Activated naive CD4-positive, alpha-beta T cell treated with anti-CD3 and anti-CD28 coated beads, Interleukin-2, amount 50 U/mL, for 24 hours (primary cell): ENCODE results near the gene CCHCR1.
A peak's percentile ranks its signal among the peaks of the same experiment; 100 is the strongest.
"Not testable (repeated sequence)": the region's sequence is repeated elsewhere in the genome, so short reads cannot be mapped to it uniquely, and the experiment has no call there.

ENCODE experiments used
- H3K27ac Mint-ChIP-seq: one replicate; pipeline ENCODE4 v1.8.0; 2021; ENCODE audit warnings: mild to moderate bottlenecking, mixed read lengths
- H3K27me3 Mint-ChIP-seq: one replicate; pipeline ENCODE4 v1.8.0; 2021; ENCODE audit warnings: mixed read lengths
- H3K36me3 Mint-ChIP-seq: one replicate; pipeline ENCODE4 v1.8.0; 2021; ENCODE audit warnings: mixed read lengths
- H3K4me1 Mint-ChIP-seq: one replicate; pipeline ENCODE4 v1.8.0; 2021; ENCODE audit warnings: mixed read lengths
- H3K4me3 Mint-ChIP-seq: one replicate; pipeline ENCODE4 v1.8.0; 2021; ENCODE audit warnings: mild to moderate bottlenecking, mixed read lengths
- H3K9me3 Mint-ChIP-seq: one replicate; pipeline ENCODE4 v1.8.0; 2021; ENCODE audit warnings: mixed read lengths

CCHCR1 gene, protein sequence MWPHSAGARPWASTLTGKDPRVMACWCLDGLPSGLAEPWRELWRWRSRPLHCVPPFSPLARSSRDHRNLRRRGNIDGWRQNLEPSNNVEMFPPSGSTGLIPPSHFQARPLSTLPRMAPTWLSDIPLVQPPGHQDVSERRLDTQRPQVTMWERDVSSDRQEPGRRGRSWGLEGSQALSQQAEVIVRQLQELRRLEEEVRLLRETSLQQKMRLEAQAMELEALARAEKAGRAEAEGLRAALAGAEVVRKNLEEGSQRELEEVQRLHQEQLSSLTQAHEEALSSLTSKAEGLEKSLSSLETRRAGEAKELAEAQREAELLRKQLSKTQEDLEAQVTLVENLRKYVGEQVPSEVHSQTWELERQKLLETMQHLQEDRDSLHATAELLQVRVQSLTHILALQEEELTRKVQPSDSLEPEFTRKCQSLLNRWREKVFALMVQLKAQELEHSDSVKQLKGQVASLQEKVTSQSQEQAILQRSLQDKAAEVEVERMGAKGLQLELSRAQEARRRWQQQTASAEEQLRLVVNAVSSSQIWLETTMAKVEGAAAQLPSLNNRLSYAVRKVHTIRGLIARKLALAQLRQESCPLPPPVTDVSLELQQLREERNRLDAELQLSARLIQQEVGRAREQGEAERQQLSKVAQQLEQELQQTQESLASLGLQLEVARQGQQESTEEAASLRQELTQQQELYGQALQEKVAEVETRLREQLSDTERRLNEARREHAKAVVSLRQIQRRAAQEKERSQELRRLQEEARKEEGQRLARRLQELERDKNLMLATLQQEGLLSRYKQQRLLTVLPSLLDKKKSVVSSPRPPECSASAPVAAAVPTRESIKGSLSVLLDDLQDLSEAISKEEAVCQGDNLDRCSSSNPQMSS

DNA sequence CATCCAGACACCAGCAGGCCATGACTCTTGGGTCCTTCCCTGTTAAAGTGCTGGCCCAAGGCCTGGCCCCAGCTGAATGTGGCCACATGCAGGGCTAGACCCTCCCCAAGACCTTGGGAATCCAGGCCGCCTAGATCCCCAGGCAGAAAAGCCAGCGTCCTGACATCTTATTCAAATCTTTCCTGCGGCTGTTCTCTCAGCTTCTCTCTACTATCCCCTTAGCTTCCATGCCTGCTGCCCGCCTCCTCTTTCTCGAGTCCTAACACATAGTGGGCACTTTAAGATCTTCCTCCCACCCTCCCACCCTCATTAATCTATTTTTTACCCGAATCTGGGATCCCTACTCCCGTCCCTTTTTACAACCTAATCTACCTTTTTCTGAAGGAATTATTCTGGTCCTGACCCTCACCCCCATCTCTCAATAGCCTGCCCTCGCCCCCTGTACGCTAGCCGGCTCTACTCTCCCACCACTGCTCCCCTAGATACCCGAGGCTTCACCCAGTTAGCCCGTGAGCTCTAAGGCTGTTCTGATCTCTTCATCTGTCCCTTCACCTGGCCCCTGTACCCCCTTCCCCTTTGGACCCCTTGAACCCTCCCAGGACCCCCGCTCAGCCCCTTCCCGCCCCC is at the start of gene CCHCR1:
Gene CCHCR1, minus strand, starts transcription at position 290 of the 627 bp plus-strand sequence. Its CDS starts 202 bp downstream, at position 88.
- H3K4me1 Mint-ChIP-seq, result peaks cover 32% of the 10 kb centered on the region
- peak within 1 kb of the TSS; percentile 88 for H3K4me3 Mint-ChIP-seq
- no peaks in the 10 kb centered on the region for H3K27me3 Mint-ChIP-seq
- no peaks in the 10 kb centered on the region for H3K9me3 Mint-ChIP-seq
- H3K36me3 Mint-ChIP-seq, result no peaks in the 10 kb centered on the region
- H3K27ac Mint-ChIP-seq, result peak within 1 kb of the TSS; percentile 87

DNA sequence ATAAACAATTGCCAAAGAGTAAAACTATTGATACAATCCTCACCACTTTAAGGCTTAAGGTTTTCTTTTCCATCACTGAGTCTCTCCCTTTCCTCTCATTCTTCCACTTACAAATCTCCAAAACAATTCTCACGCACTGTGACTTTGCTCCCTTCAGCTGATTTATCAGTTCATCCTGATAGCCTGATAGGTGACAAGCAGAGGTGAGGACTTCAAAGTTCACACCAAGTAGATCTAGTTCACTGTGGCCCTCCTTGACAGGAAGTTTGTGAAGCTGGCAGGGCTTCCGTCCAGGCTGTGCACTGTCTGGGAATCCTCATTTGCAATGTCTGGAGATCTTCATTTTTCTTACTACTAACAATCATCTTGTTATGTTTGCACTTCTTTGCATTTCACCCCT is 48.0 kb upstream of the CCHCR1 start:
- Mint-ChIP-seq H3K27me3 (no peaks in the 10 kb centered on the region), H3K4me3 (peak overlapping the region; percentile 72), H3K27ac (peak overlapping the region; percentile 89), H3K36me3 (peaks cover 8% of the 10 kb centered on the region), H3K9me3 (no peaks in the 10 kb centered on the region), H3K4me1 (peaks cover 60% of the 10 kb centered on the region)

DNA sequence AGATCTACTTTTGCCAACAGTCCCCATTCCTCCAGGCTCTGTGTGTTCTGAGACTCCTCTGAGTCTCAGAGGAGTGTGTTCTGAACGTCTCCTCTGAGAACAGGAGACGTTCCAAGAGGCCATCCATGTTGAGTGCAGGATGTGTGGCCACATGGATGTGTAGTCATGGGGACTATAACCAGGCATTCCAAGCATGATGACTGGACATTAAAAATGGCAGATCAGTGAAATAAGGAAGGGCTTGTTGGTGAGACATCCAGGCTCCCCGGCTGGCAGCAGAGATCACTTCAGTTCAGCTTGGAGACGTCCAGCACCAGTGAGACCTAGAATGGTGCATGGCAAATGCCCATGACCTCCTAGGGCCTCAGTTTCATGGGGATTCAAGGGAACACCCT is 47.1 kb upstream of the CCHCR1 start:
- Mint-ChIP-seq H3K27ac (peak overlapping the region; percentile 100), H3K4me1 (peaks cover 69% of the 10 kb centered on the region), H3K36me3 (peaks cover 11% of the 10 kb centered on the region), H3K4me3 (peak overlapping the region; percentile 88), H3K27me3 (no peaks in the 10 kb centered on the region), H3K9me3 (no peaks in the 10 kb centered on the region)

GRCh38 chr6:31203345-31203979 is 45.9 kb upstream of the CCHCR1 start:
- H3K27ac Mint-ChIP-seq, result peak overlapping the region; percentile 100
- no peaks in the 10 kb centered on the region for H3K9me3 Mint-ChIP-seq
- H3K36me3 Mint-ChIP-seq, result peaks cover 11% of the 10 kb centered on the region
- H3K4me3 Mint-ChIP-seq, result peak overlapping the region; percentile 88
- peaks cover 81% of the 10 kb centered on the region for H3K4me1 Mint-ChIP-seq
- no peaks in the 10 kb centered on the region for H3K27me3 Mint-ChIP-seq

- peaks cover 8% of the 10 kb centered on the region for H3K36me3 Mint-ChIP-seq
- no peaks in the 10 kb centered on the region for H3K9me3 Mint-ChIP-seq
- peak overlapping the region; percentile 88 for H3K4me3 Mint-ChIP-seq
- H3K27ac Mint-ChIP-seq, result peak overlapping the region; percentile 100
- no peaks in the 10 kb centered on the region for H3K27me3 Mint-ChIP-seq
- peaks cover 78% of the 10 kb centered on the region for H3K4me1 Mint-ChIP-seq
These were observed 44.9 kb upstream of the CCHCR1 start for GRCh38 chr6:31202259-31203166.

DNA sequence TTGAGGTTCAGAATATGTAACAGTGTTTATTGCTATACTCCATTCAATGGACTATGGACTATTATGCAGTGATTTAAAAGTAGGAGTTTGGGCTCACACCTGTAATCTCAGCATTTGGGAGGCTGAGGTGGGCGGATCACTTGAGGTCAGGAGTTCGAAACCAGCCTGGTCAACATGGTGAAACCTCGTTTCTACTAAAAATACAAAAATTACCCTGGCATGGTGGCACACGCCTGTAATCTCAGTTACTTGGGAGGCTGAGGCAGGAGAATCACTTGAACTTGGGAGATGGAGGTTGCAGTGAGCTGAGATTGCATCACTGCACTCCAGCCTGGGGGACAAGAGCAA is 41.5 kb upstream of the CCHCR1 start:
- Mint-ChIP-seq H3K4me3 (peak overlapping the region; percentile 88), H3K4me1 (peaks cover 81% of the 10 kb centered on the region), H3K27ac (peak overlapping the region; percentile 67)
- not testable (repeated sequence) for H3K9me3 Mint-ChIP-seq, H3K36me3 Mint-ChIP-seq, H3K27me3 Mint-ChIP-seq

DNA sequence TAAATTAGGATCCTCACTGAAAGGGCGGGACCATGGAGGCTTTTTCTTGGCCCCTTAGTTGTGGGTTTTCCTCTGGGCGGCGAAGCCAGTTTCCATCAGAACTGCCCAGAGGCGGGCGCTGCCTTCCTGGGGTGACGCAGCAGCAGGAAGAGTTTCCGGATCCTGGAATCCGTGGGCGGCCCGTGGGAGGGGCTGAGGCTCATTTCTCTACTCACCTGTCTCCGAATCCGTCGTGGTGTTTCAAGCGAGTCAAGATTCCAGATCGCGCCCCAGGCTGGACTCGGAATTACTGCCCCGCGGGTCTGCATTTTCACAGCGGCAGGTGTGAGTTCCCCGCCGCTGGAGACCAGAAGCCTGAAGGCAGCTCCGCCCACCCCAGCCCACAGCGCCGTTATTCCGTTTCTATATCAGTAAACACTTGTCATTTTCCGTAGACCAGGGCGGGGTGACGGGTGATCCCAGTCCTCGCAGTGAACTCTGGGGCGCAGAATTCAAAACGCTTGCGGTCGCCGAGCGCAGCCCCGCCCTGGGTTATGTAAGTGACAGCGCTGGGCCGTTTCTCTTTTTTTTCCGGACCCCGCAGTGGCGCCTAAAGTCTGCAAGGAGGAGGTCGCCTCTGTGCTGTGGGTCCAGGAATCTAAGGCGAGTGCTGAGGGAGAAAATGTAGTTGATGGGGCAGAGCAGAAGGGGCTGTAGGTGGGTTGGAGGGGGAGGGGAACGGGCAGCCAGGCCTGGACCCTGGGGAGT is 40.1 kb upstream of the CCHCR1 start:
- H3K4me1 Mint-ChIP-seq, result peaks cover 72% of the 10 kb centered on the region
- peak overlapping the region; percentile 88 for H3K4me3 Mint-ChIP-seq
- peaks cover 8% of the 10 kb centered on the region for H3K36me3 Mint-ChIP-seq
- no peaks in the 10 kb centered on the region for H3K27me3 Mint-ChIP-seq
- peak overlapping the region; percentile 87 for H3K27ac Mint-ChIP-seq
- no peaks in the 10 kb centered on the region for H3K9me3 Mint-ChIP-seq

DNA sequence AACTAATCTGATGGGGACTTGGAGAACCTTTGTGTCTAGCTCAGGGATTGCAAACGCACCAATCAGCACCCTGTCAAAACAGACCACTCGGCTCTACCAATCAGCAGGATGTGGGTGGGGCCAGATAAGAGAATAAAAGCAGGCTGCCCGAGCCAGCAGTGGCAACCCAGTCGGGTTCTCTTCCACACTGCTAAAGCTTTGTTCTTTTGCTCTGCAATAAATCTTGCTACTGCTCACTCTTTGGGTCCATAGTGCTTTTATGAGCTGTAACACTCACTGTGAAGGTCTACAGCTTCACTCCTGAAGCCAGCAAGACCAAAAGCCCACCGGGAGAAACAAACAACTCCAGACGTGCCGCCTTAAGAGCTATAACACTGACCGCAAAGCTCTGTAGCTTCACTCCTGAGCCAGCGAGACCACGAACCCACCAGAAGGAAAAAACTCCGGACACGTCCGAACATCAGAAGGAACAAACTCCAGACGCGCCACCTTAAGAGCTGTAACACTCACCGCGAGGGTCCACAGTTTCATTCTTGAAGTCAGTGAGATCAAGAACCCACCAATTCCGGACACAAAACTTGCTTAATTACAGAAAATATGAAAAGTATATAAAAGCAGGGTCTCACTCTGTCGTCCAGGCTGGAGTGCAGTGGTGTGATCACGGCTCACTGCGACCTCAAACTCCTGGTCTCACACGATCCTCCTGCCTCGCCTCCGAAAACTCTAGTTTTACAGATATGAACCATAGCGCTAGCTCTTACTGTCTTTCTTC is 38.8 kb upstream of the CCHCR1 start:
- Mint-ChIP-seq H3K4me3 (peak overlapping the region; percentile 88), H3K4me1 (peaks cover 59% of the 10 kb centered on the region), H3K27ac (peak overlapping the region; percentile 87)
- H3K36me3 Mint-ChIP-seq, H3K9me3 Mint-ChIP-seq, H3K27me3 Mint-ChIP-seq: not testable (repeated sequence)

GRCh38 chr6:31195308-31195979 is 37.8 kb upstream of the CCHCR1 start:
- not testable (repeated sequence) for H3K27ac Mint-ChIP-seq, H3K36me3 Mint-ChIP-seq, H3K9me3 Mint-ChIP-seq, H3K27me3 Mint-ChIP-seq, H3K4me3 Mint-ChIP-seq
- peaks cover 51% of the 10 kb centered on the region for H3K4me1 Mint-ChIP-seq

GRCh38 chr6:31194061-31194834 is 36.6 kb upstream of the CCHCR1 start:
- H3K4me1 Mint-ChIP-seq, result peaks cover 39% of the 10 kb centered on the region
- peak overlapping the region; percentile 25 for H3K27ac Mint-ChIP-seq
- H3K9me3 Mint-ChIP-seq, result no peaks in the 10 kb centered on the region
- H3K27me3 Mint-ChIP-seq, result no peaks in the 10 kb centered on the region
- H3K4me3 Mint-ChIP-seq, result no peak overlapping the region
- no peaks in the 10 kb centered on the region for H3K36me3 Mint-ChIP-seq

GRCh38 chr6:31193206-31193605 is 35.6 kb upstream of the CCHCR1 start:
- Mint-ChIP-seq H3K27me3 (no peaks in the 10 kb centered on the region), H3K27ac (peak overlapping the region; percentile 72), H3K36me3 (no peaks in the 10 kb centered on the region), H3K4me3 (no peak overlapping the region), H3K9me3 (no peaks in the 10 kb centered on the region), H3K4me1 (peaks cover 32% of the 10 kb centered on the region)

DNA sequence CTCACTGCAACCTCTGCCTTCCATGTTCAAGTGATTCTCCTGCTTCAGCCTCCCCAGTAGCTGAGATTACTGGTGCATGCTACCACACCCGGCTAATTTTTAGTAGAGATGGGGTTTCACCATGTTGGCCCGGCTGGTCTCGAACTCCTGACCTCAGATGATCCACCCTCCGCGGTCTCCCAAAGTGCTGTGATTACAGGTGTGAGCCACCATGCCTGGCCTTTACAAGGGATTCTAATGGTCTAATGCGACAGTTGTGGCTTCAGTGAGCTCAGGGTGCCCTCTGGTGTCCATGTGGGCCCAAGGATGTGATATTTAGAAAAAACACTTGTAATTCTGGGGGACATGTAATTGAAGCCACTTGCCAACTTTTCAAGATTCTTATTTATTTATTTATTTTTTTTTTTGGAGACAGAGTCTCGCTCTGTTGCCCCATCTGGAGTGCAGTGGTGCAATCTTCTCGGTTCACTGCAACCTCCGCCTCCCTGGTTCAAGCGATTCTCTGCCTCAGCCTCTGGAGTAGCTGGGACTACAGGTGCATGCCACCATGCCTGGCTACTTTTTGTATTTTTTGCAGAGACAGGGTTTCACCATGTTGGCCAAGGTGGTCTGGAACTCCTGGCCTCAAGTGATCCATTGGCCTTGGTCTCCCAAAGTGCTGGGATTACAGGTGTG is 35.0 kb upstream of the CCHCR1 start:
- H3K27ac Mint-ChIP-seq, H3K27me3 Mint-ChIP-seq, H3K4me3 Mint-ChIP-seq, H3K9me3 Mint-ChIP-seq, H3K36me3 Mint-ChIP-seq: not testable (repeated sequence)
- peaks cover 28% of the 10 kb centered on the region for H3K4me1 Mint-ChIP-seq
